Thyroid gland (tissue), 4 donors: Measurements from ENCODE around the gene NLGN1.

Experiments used
- CTCF ChIP-seq, 6 experiments: fragments of 200-600 bp in 3 of 6; fragments of 450-650 bp in 3 of 6; sonication (generic) in 3 of 6; IDR thresholded peaks; one replicate each; pipeline ENCODE4 v1.5.1; 2016 to 2019; ENCODE audit warnings: antibody characterized with exemption in 6 of 6, mild to moderate bottlenecking in 2 of 6, inconsistent platforms in 1 of 6, moderate library complexity in 1 of 6
- POLR2A ChIP-seq, 2 donors: fragments of 450-650 bp; IDR thresholded peaks; one replicate each; pipeline ENCODE4 v1.6.1; 2017; ENCODE audit warnings: antibody characterized with exemption in 2 of 2, mild to moderate bottlenecking in 2 of 2, moderate library complexity in 1 of 2

- no peak for TF ChIP-seq CTCF (IDR thresholded peaks at IDR 0.05)
- TF ChIP-seq POLR2A (IDR thresholded peaks at IDR 0.05) = no peak
Observed at GRCh38 chr3:173857154-173857553, 459.6 kb downstream of the NLGN1 start.
